IgD-negative memory B cell (primary cell): ENCODE measurements around the gene LRRC4C. TPM values are rescaled to one million over a fixed set of nuclear protein-coding genes. Genes with fewer than 3 reads are reported as not detected.

ENCODE experiments used
- H3K27ac Mint-ChIP-seq, 3 donors: one replicate each; pipeline ENCODE4 v1.8.0; 2020 to 2022; ENCODE audit warnings: mild to moderate bottlenecking in 3 of 3, mixed read lengths in 3 of 3, moderate library complexity in 1 of 3
- H3K27me3 Mint-ChIP-seq: one replicate; pipeline ENCODE4 v1.8.0; 2021; ENCODE audit warnings: mixed read lengths
- H3K36me3 Mint-ChIP-seq: one replicate; pipeline ENCODE4 v1.8.0; 2020; ENCODE audit warnings: mild to moderate bottlenecking, mixed read lengths
- H3K4me1 Mint-ChIP-seq, 3 donors: one replicate each; pipeline ENCODE4 v1.8.0; 2020 to 2022; ENCODE audit warnings: mixed read lengths in 3 of 3, mild to moderate bottlenecking in 1 of 3
- H3K4me3 Mint-ChIP-seq, 4 donors: one replicate each; pipeline ENCODE4 v1.8.0; 2020 to 2022; ENCODE audit warnings: mild to moderate bottlenecking in 4 of 4, mixed read lengths in 4 of 4, moderate library complexity in 3 of 4
- H3K9me3 Mint-ChIP-seq, 3 donors: one replicate each; pipeline ENCODE4 v1.8.0; 2020 to 2021; ENCODE audit warnings: mixed read lengths in 3 of 3, mild to moderate bottlenecking in 1 of 3
- polyA plus RNA-seq: library from polyadenylated mRNA; unstranded; fragments of 300-500 nt; fragmentation: Illumina TruSeq; gene quantifications from one replicate; pipeline ENCODE4 v1.2.3, GENCODE V29; 2021

Gene LRRC4C
- polyA plus RNA-seq, 1 donor from 2014 or later = not detected

DNA sequence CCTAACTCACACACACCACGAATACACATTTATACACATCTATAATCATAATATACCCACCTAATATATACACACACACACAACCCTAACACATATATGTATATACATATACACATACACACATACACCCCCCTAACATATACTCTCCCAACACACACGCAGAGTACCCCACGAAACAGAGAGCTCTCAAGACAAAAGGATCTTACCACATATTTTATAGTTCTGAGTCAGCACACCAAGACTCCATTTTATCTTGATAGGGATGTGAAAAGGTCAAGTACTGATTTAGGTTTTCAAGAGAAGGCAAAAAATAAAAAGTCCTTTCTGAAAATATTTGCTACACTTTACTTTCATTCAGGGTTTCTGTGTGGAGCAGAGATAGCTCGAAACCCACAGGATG lies 1207.2 kb downstream of the LRRC4C start:
- peaks cover 0 to 3% (median 1%) of the 10 kb centered on the region in 3 donors for H3K9me3 Mint-ChIP-seq
- no peaks in the 10 kb centered on the region for H3K27me3 Mint-ChIP-seq
- H3K36me3 Mint-ChIP-seq = no peaks in the 10 kb centered on the region
- no peak overlapping the region for H3K4me3 Mint-ChIP-seq
- H3K4me1 Mint-ChIP-seq = no peaks in the 10 kb centered on the region
- H3K27ac Mint-ChIP-seq = no peak overlapping the region

DNA sequence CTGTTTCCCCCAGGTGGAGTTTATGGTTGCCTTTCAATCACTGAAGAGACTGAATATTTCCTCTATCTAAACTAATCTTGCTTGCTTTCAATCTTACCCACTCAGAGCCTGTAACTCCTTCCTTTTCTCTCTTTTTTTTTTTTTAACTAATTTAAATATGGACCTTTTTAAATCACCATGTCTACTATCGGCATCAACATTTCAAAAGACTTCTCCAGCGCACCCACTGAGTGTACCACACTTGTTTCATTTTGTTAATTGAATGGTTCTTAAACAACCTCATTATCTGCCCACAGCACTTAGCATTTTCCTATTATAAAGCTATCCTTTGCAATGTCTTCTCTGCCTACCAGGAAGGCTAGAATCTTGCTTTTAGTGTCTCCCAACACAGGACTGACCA lies 1212.5 kb downstream of the LRRC4C start:
- no peaks in the 10 kb centered on the region for H3K36me3 Mint-ChIP-seq
- peaks cover 0 to 3% (median 0%) of the 10 kb centered on the region in 3 donors for H3K9me3 Mint-ChIP-seq
- no peaks in the 10 kb centered on the region for H3K27me3 Mint-ChIP-seq
- no peak overlapping the region for H3K27ac Mint-ChIP-seq
- H3K4me1 Mint-ChIP-seq = no peaks in the 10 kb centered on the region
- no peak overlapping the region for H3K4me3 Mint-ChIP-seq

DNA sequence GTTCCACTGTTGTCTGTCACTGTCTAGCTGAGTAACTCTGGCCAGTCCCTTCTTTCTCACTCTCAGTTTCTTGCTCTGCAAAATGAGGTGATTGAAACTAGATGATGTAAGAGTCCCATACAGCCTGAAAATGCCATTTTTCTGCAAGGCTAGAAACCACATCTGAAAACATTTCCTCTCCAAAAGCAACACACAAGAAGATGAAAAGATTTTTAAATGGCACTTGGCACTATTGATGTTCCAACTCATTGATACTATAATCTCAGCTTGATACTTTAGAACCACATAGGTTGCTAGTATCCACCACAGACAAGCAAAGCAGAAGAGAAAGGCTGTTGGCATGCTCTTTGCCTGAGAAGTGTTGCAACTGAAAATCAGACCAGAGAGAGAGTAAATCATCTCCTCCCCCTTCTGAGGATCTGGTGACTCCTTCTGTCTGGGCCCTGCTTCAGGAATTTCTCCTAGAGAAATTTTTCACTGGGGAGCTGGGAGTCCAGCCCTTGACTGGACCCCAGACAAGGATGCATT lies 1217.9 kb downstream of the LRRC4C start:
- Mint-ChIP-seq H3K4me1 (no peaks in the 10 kb centered on the region), H3K4me3 (peak overlapping the region in 2 of 4 donors; percentile 23 to 37), H3K36me3 (no peaks in the 10 kb centered on the region), H3K27ac (no peak overlapping the region), H3K9me3 (peaks cover 0 to 3% (median 2%) of the 10 kb centered on the region in 3 donors), H3K27me3 (no peaks in the 10 kb centered on the region)

DNA sequence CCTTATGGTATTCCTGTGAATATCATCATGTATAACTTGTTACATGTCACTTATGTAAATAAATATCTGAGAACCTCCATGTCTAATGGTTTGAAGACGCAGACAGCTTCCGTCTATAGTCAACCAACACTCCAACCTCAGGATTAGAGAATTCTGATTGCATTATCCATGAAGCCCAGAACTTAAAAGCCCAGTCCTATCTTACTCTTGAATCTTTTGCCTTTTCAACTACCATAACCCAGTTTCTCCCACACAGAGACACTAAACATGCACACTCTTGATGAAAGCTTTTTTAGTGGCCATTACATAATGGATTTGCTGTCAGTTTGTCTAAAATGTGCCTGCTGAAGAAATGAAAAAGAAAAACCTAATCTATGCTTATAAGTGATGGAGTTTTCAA lies 1219.2 kb downstream of the LRRC4C start:
- Mint-ChIP-seq H3K27me3 (no peaks in the 10 kb centered on the region), H3K9me3 (peaks cover 0 to 2% (median 0%) of the 10 kb centered on the region in 3 donors), H3K4me1 (no peaks in the 10 kb centered on the region), H3K4me3 (no peak overlapping the region), H3K27ac (no peak overlapping the region), H3K36me3 (no peaks in the 10 kb centered on the region)

DNA sequence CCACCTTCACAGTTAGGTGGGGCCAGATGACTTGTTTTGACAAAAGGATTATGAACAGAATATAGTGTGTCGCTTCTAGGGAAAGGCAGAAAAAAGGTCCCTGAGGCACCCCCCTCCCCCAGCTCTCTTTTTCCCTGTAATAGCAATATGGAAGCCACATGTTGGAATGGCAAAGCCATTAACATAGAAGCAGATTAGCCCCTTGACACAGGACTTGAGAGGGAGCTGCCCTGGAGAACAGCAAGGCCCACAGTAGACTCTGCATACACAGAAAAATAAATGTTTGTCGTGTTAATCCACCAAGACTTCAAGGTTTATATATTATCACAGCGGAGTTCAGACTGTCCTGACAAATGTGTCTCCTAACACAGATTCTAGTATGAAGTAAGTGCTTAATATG lies 1222.9 kb downstream of the LRRC4C start:
- no peaks in the 10 kb centered on the region for H3K4me1 Mint-ChIP-seq
- H3K4me3 Mint-ChIP-seq = no peak overlapping the region
- H3K27me3 Mint-ChIP-seq = no peaks in the 10 kb centered on the region
- no peak overlapping the region for H3K27ac Mint-ChIP-seq
- no peaks in the 10 kb centered on the region for H3K36me3 Mint-ChIP-seq
- peaks cover 0 to 2% (median 0%) of the 10 kb centered on the region in 3 donors for H3K9me3 Mint-ChIP-seq

DNA sequence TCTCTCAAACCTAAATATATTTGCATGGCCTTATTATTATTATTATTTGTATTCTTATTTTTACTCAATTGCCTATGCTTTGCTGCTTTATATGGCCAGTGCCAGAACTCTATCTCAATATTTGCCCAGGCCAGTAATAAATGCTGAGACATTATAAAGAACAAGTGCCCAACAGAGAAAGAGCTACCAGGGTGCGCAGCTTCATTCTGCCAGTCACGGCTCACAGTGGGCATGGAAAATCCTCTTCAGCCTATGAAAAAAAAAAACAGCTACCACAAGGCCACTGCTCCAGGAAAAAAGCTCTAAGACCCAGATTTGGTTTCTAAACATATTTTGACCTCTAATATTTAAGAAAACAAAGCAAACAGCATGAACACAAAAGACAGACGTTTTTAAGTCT lies 1223.6 kb downstream of the LRRC4C start:
- Mint-ChIP-seq H3K27ac (no peak overlapping the region), H3K4me1 (no peaks in the 10 kb centered on the region), H3K36me3 (no peaks in the 10 kb centered on the region), H3K27me3 (no peaks in the 10 kb centered on the region), H3K4me3 (no peak overlapping the region), H3K9me3 (peaks cover 0 to 2% (median 0%) of the 10 kb centered on the region in 3 donors)

DNA sequence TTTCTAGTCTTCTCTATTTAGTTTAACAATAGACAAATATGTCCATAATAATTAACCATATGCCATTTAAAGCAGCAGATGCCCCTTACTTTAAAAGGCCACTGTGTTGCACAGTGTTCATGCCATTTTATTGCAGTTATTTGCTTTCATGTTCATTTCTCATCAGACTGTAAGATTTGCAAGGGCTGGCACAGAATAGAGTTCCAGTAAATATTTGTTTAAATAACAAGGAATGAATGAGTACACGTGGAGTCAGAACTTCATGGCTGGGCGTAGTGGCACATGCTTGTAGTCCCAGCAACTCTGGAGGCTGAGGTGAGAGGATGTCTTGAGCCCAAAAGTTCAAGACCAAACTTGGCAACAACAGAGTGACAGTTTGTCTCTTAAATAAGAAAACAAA lies 1228.6 kb downstream of the LRRC4C start:
- H3K4me3 Mint-ChIP-seq = no peak overlapping the region
- peaks cover 0 to 5% (median 0%) of the 10 kb centered on the region in 3 donors for H3K9me3 Mint-ChIP-seq
- no peak overlapping the region for H3K27ac Mint-ChIP-seq
- no peaks in the 10 kb centered on the region for H3K27me3 Mint-ChIP-seq
- H3K4me1 Mint-ChIP-seq = no peaks in the 10 kb centered on the region
- no peaks in the 10 kb centered on the region for H3K36me3 Mint-ChIP-seq

DNA sequence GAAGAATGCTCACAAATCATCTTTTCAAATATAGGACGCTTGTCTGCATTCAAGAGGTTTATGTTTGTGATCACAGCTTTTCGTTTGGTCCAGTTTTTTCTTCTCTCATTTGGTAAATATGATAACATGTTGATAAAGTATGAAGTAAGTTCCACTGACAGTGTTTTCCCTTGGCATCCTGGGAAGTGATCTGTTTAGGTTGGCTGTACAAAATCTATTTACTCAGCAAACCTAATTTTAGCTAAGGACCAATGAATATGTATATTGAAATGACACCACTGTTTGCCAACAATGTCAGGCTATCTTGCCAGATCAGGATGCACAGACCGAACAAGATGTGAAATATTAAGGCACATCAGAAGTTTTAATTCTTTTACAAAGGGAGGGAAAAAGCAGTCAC lies 1230.8 kb downstream of the LRRC4C start:
- Mint-ChIP-seq H3K9me3 (peaks cover 0 to 5% (median 0%) of the 10 kb centered on the region in 3 donors), H3K27me3 (no peaks in the 10 kb centered on the region), H3K27ac (no peak overlapping the region), H3K4me1 (no peaks in the 10 kb centered on the region), H3K36me3 (no peaks in the 10 kb centered on the region), H3K4me3 (no peak overlapping the region)

DNA sequence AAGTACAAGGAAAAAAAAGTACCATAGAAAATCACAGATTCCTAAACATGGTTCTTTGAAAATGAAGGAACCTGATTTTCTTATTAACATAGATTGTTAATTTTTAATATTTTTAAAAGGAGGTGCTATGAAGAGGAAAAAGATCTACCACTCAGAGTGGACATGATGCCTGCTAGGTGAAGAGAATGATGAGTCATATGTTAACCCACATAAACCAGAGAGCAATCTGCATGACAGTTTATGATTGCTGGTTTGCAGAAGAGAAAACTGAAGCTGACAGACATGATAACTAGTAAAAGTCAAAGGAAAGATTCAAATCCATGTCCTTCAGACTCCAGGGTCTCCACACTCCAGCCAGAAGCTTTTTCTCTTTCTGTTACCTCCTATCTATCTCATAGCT lies 1231.7 kb downstream of the LRRC4C start:
- Mint-ChIP-seq H3K36me3 (no peaks in the 10 kb centered on the region), H3K9me3 (peaks cover 0 to 6% (median under 1%) of the 10 kb centered on the region in 3 donors), H3K27me3 (no peaks in the 10 kb centered on the region), H3K4me3 (no peak overlapping the region), H3K27ac (no peak overlapping the region), H3K4me1 (no peaks in the 10 kb centered on the region)

DNA sequence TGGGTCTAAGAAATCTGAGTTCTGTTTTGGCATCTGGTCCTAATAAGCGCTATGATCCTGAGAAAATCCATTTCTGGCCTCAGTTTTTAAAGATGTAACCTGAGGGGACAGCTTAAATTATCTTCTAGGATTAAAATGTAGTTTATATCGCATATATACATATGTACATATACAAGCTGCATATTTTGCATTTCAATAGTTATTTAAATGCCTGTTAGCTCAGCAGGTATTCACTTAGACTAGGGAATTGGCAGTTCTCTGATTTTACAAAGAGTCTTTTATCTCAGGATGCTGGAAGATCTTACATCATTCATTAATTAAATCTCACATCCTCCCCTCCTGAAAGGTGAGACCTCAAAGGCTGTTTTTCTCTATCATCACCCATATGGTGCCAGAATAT lies 1232.8 kb downstream of the LRRC4C start:
- Mint-ChIP-seq H3K4me1 (no peaks in the 10 kb centered on the region), H3K4me3 (no peak overlapping the region), H3K27me3 (no peaks in the 10 kb centered on the region), H3K9me3 (peaks cover 0 to 10% (median 3%) of the 10 kb centered on the region in 3 donors), H3K27ac (no peak overlapping the region), H3K36me3 (no peaks in the 10 kb centered on the region)

DNA sequence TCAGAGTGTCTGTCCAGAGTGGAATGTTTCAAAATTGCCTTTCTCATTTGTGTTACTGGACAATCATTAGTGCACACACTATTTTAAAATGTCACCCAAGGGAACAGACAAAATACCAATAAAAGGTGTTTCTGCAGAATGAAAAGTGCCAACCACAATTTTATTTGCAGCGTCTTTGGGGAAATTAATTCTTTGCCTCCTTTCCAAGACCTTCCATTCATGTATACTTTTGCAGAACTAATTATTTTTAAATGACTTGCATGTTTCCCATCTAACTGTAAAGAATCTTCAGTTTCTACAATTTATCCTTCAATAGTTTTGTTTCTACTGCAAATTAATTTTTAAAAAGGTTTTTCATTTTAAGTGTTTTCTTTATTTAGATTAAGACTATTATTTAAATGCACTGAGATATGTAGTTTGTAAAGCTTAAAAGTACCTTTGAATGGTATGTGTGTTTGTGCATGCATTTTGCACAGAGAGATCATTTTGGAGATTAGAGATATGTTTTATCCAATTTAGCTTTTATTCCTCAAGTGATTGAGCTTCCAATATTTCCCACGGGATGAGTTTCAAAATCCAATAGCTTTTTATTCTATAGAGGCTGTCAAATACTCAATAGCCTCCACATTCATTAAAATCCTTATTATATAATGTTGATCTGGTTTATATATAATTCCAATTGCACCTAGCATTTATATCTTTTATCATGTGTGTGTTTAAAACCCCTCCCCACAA lies 1235.7 kb downstream of the LRRC4C start:
- no peaks in the 10 kb centered on the region for H3K4me1 Mint-ChIP-seq
- H3K27ac Mint-ChIP-seq = no peak overlapping the region
- no peaks in the 10 kb centered on the region for H3K27me3 Mint-ChIP-seq
- H3K36me3 Mint-ChIP-seq = no peaks in the 10 kb centered on the region
- H3K9me3 Mint-ChIP-seq = peaks cover 3 to 16% (median 4%) of the 10 kb centered on the region in 3 donors
- no peak overlapping the region for H3K4me3 Mint-ChIP-seq

DNA sequence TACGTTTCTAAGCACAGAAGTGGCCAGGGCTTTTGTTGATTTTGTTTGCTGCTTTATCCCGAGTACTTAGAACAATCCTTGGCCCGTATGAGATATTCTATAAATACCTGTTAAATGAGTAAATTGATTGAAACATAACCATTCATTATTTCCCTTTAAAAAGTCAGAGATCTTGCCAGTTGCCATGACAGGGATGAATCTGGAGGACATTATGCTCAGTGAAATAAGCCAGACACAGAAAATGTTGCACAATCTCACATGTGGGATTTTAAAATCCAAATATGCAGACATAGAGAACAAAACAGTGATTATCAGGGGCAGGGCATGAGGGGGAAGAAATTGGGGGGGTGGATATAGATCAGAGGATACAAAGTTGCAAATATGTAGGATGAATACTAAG lies 1240.1 kb downstream of the LRRC4C start:
- no peaks in the 10 kb centered on the region for H3K27me3 Mint-ChIP-seq
- H3K27ac Mint-ChIP-seq = no peak overlapping the region

DNA sequence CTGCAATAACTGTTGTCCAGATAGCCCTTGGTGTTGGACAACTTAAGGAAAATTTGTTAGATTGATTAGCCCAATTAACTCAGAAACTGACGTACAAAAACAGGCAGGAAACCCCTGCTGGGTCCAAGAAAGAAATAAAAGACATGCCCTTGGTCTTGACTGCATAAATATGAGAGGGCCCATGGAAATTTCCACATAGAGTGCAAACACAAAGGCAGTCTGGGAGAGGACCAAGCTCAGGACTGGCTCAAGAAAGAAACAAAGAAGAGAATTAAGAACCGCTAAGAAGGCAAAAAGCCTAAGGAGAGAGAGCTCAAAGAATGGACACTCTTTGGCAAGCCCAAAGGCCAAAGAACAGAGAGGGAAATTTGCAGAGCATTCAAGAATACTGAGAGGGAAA lies 1243.9 kb downstream of the LRRC4C start:
- Mint-ChIP-seq H3K4me1 (no peaks in the 10 kb centered on the region), H3K4me3 (no peak overlapping the region), H3K36me3 (peaks cover 2% of the 10 kb centered on the region), H3K9me3 (peaks cover 0 to 22% (median 6%) of the 10 kb centered on the region in 3 donors), H3K27ac (no peak overlapping the region), H3K27me3 (no peaks in the 10 kb centered on the region)

More for the DNA sequence above, 1240.1 kb downstream of the LRRC4C start:
- peaks cover 3 to 19% (median 8%) of the 10 kb centered on the region in 3 donors for H3K9me3 Mint-ChIP-seq
- H3K4me3 Mint-ChIP-seq = no peak overlapping the region
- H3K4me1 Mint-ChIP-seq = no peaks in the 10 kb centered on the region
- H3K36me3 Mint-ChIP-seq = peaks cover 2% of the 10 kb centered on the region

DNA sequence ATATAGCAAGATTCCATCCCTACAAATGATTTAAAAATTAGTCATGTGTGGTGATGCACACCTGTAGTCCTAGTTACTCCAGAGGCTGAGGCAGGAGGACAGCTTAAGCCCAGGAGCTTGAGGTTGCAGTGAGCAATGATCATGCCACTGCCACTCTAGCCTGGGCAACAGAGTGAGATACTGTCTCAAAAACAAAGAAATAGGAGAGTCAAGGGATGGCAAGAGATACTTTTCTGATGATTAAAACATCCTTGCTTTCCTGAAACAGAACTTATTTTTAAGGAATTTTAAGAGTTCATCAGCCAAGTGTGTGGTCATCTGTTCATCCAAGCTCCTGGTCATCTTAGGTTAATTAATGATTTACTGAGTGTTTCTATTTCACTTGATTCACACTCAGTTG lies 1252.0 kb downstream of the LRRC4C start:
- Mint-ChIP-seq H3K4me3 (no peak overlapping the region), H3K9me3 (peaks cover 2 to 6% (median 4%) of the 10 kb centered on the region in 3 donors), H3K4me1 (no peaks in the 10 kb centered on the region), H3K27ac (no peak overlapping the region), H3K27me3 (no peaks in the 10 kb centered on the region), H3K36me3 (no peaks in the 10 kb centered on the region)

DNA sequence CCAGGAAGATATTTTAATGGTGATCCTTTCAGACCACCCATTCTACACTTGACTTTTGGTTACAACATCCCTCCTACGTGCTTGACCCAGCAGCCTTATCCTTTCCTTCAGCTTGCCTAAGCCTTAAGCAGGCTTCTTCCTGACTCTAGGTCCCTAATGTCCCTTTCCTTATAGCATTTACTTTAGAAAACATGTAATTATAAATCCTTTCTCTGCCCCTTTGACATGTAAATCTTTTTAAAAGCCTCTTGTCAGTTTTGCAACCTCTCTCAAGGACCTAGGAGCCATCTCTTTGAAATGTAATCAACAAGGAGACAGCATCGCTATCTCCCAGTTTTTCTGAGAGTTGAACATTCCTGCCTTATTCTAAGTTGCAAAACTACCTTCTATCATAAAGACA lies 1255.2 kb downstream of the LRRC4C start:
- no peak overlapping the region for H3K4me3 Mint-ChIP-seq
- H3K27me3 Mint-ChIP-seq = no peaks in the 10 kb centered on the region
- H3K36me3 Mint-ChIP-seq = no peaks in the 10 kb centered on the region
- H3K4me1 Mint-ChIP-seq = peaks cover 0 to 1% (median 0%) of the 10 kb centered on the region in 3 donors
- peaks cover 0 to 7% (median 5%) of the 10 kb centered on the region in 3 donors for H3K9me3 Mint-ChIP-seq
- H3K27ac Mint-ChIP-seq = no peak overlapping the region

DNA sequence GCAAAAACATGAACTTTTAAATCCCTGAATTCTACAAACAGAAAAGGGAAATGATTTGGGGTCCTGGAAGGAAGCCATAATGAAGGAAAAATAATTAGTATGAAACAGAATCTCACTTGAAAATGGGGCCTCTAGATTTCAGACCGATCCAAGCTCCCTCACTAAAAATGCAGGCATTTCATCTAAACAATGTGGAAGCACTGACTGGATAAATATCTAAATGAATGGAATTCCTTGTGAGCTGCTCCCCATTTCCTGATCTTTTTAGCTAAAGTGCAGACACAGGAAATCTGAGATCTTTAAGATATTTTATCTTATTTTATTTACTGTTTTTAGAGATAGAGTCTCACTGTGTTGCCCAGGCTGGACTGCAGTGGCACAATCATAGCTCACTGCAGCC lies 1255.8 kb downstream of the LRRC4C start:
- Mint-ChIP-seq H3K9me3 (peaks cover 0 to 7% (median 4%) of the 10 kb centered on the region in 3 donors), H3K36me3 (peaks cover 1% of the 10 kb centered on the region), H3K4me1 (peaks cover 0 to 1% (median 0%) of the 10 kb centered on the region in 3 donors), H3K4me3 (no peak overlapping the region), H3K27me3 (no peaks in the 10 kb centered on the region), H3K27ac (no peak overlapping the region)
